NCI-H1930 (cell line): ENCODE results near the gene ENTREP3.
"Not testable (repeated sequence)": the region's sequence is repeated elsewhere in the genome, so short reads cannot be mapped to it uniquely, and the experiment has no call there.

Experiments used
- DNase-seq, 2 experiments: peaks; one replicate each; lab custom pipeline; 2025; lab: John Stamatoyannopoulos, UW

The ENTREP3 gene

GRCh38 chr1:155250633-155251449 is 4.4 kb downstream of the ENTREP3 start:
- peak; percentile 88 to 91 for DNase-seq

GRCh38 chr1:155250246-155250632 is 5.0 kb downstream of the ENTREP3 start:
- DNase-seq = no peak

- no peak for DNase-seq
Observed at GRCh38 chr1:155247667-155248553, 7.4 kb downstream of the ENTREP3 start.

- DNase-seq = not testable (repeated sequence)
Observed at GRCh38 chr1:155246796-155247195, 8.5 kb downstream of the ENTREP3 start.

- no peak for DNase-seq
Observed at GRCh38 chr1:155245163-155245524, 10.1 kb downstream of the ENTREP3 start.

GRCh38 chr1:155244368-155245162 is 10.7 kb downstream of the ENTREP3 start:
- DNase-seq = peak; percentile 96 to 99

- DNase-seq = no peak
Observed at GRCh38 chr1:155242805-155243358, 12.4 kb downstream of the ENTREP3 start.

GRCh38 chr1:155241841-155242264 is 13.4 kb downstream of the ENTREP3 start:
- DNase-seq = no peak

- DNase-seq = peak; percentile 43 to 78
Observed at GRCh38 chr1:155241069-155241679, 14.1 kb downstream of the ENTREP3 start.

GRCh38 chr1:155236451-155236850 is 18.8 kb downstream of the ENTREP3 start:
- no peak for DNase-seq

- DNase-seq = not testable (repeated sequence)
Observed at GRCh38 chr1:155235375-155235774, 19.9 kb downstream of the ENTREP3 start.

- DNase-seq = not testable (repeated sequence)
Observed at GRCh38 chr1:155233502-155233901, 21.8 kb downstream of the ENTREP3 start.

GRCh38 chr1:155232001-155232978 is 23.0 kb downstream of the ENTREP3 start:
- DNase-seq = not testable (repeated sequence)

GRCh38 chr1:155231302-155231701 is 24.0 kb downstream of the ENTREP3 start:
- DNase-seq = not testable (repeated sequence)

- no peak for DNase-seq
Observed at GRCh38 chr1:155228096-155228427, 27.2 kb downstream of the ENTREP3 start.

- DNase-seq = peak; percentile 99
Observed at GRCh38 chr1:155227261-155228095, 27.8 kb downstream of the ENTREP3 start.

GRCh38 chr1:155226910-155227260 is 28.4 kb downstream of the ENTREP3 start:
- peak in 1 of 2 experiments; percentile 49 for DNase-seq

GRCh38 chr1:155226188-155226909 is 28.9 kb downstream of the ENTREP3 start:
- DNase-seq = peak; percentile 33 to 48

GRCh38 chr1:155225404-155225759 is 29.9 kb downstream of the ENTREP3 start:
- not testable (repeated sequence) for DNase-seq
